Measurements from ENCODE around the gene SLC38A10.

SLC38A10 gene

DNA sequence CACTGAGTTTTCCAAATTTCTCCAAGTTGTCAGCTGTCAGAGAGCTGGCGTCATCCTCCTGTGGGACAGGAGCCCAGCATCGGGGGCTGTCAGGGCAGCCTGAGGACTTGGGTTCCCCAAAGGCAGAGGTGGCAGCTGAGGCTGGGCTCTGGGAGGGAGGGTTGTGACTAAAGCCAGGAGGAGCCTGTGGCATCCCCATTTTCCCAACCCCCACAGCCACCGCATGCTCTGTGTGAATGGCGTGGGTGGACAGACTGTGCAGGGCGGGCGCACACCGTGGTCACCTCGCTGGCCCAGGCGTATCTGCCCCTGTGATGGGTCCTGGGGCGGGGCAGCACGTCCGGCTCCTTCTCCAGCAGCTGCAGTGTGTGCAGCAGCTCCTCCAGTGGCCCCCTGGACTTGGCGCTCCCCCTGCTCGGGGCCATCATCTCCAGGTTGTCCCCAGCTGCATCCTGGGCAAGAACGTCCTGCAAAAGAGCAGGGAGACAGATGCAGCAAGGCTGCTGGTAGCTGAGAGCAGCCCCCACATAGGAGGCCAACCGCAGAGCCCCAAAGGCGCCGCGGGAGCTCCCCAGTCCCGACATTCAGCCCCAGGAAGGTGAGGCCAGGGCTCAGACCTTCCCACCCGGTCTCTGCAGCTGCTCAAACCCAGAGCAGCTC lies 97.1 kb downstream of the SLC38A10 start:
- Histone ChIP-seq H3K4me3 (ENCODE audit: low read depth, low read length) (no peak overlapping the region), H3K27ac (no peak overlapping the region), H3K9me3 (ENCODE audit: control insufficient read depth, low read length) (no peaks in the 10 kb centered on the region), H3K4me2 (ENCODE audit: low read length) (no peak overlapping the region), H3K36me3 (ENCODE audit: control insufficient read depth, insufficient read depth, low read length) (no peaks in the 10 kb centered on the region), H3K9ac (no peak overlapping the region), H3K27me3 (ENCODE audit: control insufficient read depth, insufficient read depth, low read length) (no peaks in the 10 kb centered on the region), H3K4me1 (no peaks in the 10 kb centered on the region), H3K79me2 (no peaks in the 10 kb centered on the region), H2AFZ (no peak overlapping the region)
- TF ChIP-seq, protein P1, sequence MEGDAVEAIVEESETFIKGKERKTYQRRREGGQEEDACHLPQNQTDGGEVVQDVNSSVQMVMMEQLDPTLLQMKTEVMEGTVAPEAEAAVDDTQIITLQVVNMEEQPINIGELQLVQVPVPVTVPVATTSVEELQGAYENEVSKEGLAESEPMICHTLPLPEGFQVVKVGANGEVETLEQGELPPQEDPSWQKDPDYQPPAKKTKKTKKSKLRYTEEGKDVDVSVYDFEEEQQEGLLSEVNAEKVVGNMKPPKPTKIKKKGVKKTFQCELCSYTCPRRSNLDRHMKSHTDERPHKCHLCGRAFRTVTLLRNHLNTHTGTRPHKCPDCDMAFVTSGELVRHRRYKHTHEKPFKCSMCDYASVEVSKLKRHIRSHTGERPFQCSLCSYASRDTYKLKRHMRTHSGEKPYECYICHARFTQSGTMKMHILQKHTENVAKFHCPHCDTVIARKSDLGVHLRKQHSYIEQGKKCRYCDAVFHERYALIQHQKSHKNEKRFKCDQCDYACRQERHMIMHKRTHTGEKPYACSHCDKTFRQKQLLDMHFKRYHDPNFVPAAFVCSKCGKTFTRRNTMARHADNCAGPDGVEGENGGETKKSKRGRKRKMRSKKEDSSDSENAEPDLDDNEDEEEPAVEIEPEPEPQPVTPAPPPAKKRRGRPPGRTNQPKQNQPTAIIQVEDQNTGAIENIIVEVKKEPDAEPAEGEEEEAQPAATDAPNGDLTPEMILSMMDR (IDR thresholded peaks at IDR 0.05): no peak

DNA sequence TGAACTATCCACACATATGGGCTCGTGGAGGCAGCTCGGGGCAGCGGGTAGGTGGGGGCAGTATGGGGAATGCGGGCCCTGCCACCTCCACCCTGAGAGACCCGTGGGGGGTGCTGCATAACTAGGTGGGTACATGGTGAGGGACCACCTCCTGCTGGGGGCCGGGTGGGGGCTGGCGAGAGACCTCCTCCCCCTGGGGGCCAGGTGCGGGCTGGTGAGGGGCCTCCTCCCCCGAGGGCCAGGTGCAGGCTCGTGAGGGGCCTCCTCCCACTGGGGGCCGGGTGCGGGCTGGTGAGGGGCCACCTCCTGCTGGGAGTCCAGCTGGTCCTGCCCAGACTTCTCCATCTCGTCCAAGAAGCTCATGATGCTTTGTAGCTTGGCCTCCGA lies 97.7 kb downstream of the SLC38A10 start:
- TF ChIP-seq, protein P1 (IDR thresholded peaks at IDR 0.05): no peak
- Histone ChIP-seq H3K27me3 (ENCODE audit: control insufficient read depth, insufficient read depth, low read length) (no peaks in the 10 kb centered on the region), H3K27ac (no peak overlapping the region), H3K9ac (no peak overlapping the region), H3K9me3 (ENCODE audit: control insufficient read depth, low read length) (no peaks in the 10 kb centered on the region), H2AFZ (no peak overlapping the region), H3K4me1 (no peaks in the 10 kb centered on the region), H3K4me3 (ENCODE audit: low read depth, low read length) (no peak overlapping the region), H3K36me3 (ENCODE audit: control insufficient read depth, insufficient read depth, low read length) (no peaks in the 10 kb centered on the region), H3K79me2 (no peaks in the 10 kb centered on the region), H3K4me2 (ENCODE audit: low read length) (no peak overlapping the region)

DNA sequence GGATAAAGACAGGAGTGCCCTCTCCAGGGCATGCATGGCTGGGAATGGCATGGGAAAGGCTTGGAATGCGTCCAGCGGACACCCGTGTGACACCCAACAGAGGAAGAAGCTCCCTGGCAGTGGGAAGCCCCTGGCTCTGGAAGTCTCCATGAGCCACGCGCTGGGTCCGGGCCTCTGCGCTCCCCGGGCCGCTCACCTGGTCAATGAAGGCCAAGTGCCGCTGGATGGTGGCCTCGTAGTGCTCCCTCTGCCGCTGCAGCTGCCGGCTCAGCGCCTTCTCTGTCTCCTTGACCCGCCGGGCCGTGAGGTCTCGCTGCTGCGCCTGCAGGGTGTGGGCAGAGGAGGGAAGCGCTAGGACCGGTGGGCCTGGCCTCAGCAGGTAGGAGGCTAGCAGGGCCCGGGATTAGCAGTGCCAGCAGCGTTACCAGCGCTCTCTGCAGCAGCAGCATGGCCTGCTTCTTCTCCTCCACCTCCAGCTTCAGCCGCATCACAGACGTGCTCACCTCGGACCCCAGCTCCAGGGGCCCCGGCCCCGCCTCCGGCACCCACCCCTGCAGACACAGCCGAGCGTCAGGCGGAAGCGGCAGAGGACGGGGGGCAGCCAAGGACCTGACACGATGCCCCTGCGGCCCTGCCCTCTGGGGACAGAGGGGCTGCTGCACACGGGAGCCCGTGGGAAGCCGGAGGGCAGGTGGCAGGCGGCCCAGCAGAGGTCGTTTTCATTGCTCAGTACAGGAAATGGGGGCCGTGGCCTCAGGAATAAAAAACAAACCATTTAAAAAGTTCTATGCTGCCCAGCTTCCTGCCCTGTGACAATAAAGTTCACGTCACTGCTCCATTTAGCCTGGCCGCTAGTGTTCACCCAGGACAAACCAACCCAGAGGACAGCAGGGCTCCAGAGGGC lies 98.3 kb downstream of the SLC38A10 start:
- H3K79me2 ChIP-seq: no peaks in the 10 kb centered on the region
- H3K9me3 ChIP-seq (ENCODE audit: control insufficient read depth, low read length): no peaks in the 10 kb centered on the region
- H3K4me2 ChIP-seq (ENCODE audit: low read length): no peak overlapping the region
- H3K27me3 ChIP-seq (ENCODE audit: control insufficient read depth, insufficient read depth, low read length): no peaks in the 10 kb centered on the region
- no peak overlapping the region for H3K4me3 ChIP-seq (ENCODE audit: low read depth, low read length)
- H3K9ac ChIP-seq: no peak overlapping the region
- H2AFZ ChIP-seq: no peak overlapping the region
- H3K4me1 ChIP-seq: no peaks in the 10 kb centered on the region
- TF ChIP-seq, protein P1 (IDR thresholded peaks at IDR 0.05): no peak
- no peak overlapping the region for H3K27ac ChIP-seq
- no peaks in the 10 kb centered on the region for H3K36me3 ChIP-seq (ENCODE audit: control insufficient read depth, insufficient read depth, low read length)

- Histone ChIP-seq H3K79me2 (no peaks in the 10 kb centered on the region), H3K9ac (no peak overlapping the region), H3K36me3 (ENCODE audit: control insufficient read depth, insufficient read depth, low read length) (no peaks in the 10 kb centered on the region), H3K27ac (no peak overlapping the region), H2AFZ (no peak overlapping the region), H3K4me2 (ENCODE audit: low read length) (no peak overlapping the region), H3K9me3 (ENCODE audit: control insufficient read depth, low read length) (no peaks in the 10 kb centered on the region), H3K27me3 (ENCODE audit: control insufficient read depth, insufficient read depth, low read length) (no peaks in the 10 kb centered on the region), H3K4me1 (no peaks in the 10 kb centered on the region), H3K4me3 (ENCODE audit: low read depth, low read length) (no peak overlapping the region)
- TF ChIP-seq, protein P1 (IDR thresholded peaks at IDR 0.05): no peak
These were observed 99.1 kb downstream of the SLC38A10 start for GRCh38 chr17:81195941-81196495.

Data from parathyroid adenoma (tissue), 2 donors.